Measurements from ENCODE around the gene SNX21.

SNX21 gene

DNA sequence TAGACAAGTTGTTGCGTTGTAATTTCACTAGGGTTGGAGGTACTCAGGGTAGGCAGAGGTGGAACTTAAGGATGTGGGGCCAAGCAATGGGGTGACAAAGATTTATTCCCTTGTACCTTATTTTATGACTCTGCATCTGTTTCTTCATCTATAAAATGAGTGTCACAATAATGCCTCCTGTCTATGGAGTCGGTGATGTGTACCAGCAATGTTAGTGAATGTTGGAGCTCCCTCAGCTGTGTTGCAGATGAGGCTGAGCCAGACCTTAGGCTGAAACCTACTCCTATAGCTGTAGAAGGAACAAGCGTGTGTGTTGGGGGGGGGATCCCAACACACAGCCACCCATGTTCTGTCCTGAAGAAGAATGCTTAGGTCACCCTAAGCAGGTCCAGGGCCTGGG, 16.6 kb upstream of the SNX21 start:
- no peaks in the 10 kb centered on the region for H3K9me2 ChIP-seq (ENCODE audit: low read depth, low read length)
- H3K9me3 ChIP-seq (ENCODE audit: low read length), result no peaks in the 10 kb centered on the region; the same call in 1 of the 2 replicates
- peaks cover 7% of the 10 kb centered on the region; the same call in 1 of the 2 replicates for H3F3A ChIP-seq (ENCODE audit: insufficient read depth, low read length)
- H3K27ac ChIP-seq (ENCODE audit: low read depth, low read length, poor library complexity, severe bottlenecking), result no peak overlapping the region
- no peak overlapping the region for H3K9ac ChIP-seq (ENCODE audit: low read length)
- no peaks in the 10 kb centered on the region for H4K20me1 ChIP-seq (ENCODE audit: insufficient read depth, low read length)
- H3K4me2 ChIP-seq (ENCODE audit: low read length), result no peak overlapping the region
- no peaks in the 10 kb centered on the region for H3K27me3 ChIP-seq (ENCODE audit: insufficient read depth, low read length)
- no peak overlapping the region for H2AFZ ChIP-seq (ENCODE audit: low read length)
- H3K36me3 ChIP-seq (ENCODE audit: insufficient read depth, low read length), result peaks cover 49% of the 10 kb centered on the region
- no peak overlapping the region for H3K4me3 ChIP-seq (ENCODE audit: low read depth, low read length, poor library complexity, severe bottlenecking)
- peaks cover 10% of the 10 kb centered on the region; the same call in 1 of the 2 replicates for H3K79me2 ChIP-seq (ENCODE audit: insufficient read depth, low read length)
- peaks cover 11% of the 10 kb centered on the region for H3K4me1 ChIP-seq (ENCODE audit: insufficient read depth, low read length, severe bottlenecking)
- TF ChIP-seq, protein P1, sequence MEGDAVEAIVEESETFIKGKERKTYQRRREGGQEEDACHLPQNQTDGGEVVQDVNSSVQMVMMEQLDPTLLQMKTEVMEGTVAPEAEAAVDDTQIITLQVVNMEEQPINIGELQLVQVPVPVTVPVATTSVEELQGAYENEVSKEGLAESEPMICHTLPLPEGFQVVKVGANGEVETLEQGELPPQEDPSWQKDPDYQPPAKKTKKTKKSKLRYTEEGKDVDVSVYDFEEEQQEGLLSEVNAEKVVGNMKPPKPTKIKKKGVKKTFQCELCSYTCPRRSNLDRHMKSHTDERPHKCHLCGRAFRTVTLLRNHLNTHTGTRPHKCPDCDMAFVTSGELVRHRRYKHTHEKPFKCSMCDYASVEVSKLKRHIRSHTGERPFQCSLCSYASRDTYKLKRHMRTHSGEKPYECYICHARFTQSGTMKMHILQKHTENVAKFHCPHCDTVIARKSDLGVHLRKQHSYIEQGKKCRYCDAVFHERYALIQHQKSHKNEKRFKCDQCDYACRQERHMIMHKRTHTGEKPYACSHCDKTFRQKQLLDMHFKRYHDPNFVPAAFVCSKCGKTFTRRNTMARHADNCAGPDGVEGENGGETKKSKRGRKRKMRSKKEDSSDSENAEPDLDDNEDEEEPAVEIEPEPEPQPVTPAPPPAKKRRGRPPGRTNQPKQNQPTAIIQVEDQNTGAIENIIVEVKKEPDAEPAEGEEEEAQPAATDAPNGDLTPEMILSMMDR (IDR thresholded peaks at IDR 0.05; ENCODE audit: low read length), result no peak
- TF ChIP-seq EZH2 (IDR thresholded peaks at IDR 0.05; ENCODE audit: borderline replicate concordance, low read length), result no peak

DNA sequence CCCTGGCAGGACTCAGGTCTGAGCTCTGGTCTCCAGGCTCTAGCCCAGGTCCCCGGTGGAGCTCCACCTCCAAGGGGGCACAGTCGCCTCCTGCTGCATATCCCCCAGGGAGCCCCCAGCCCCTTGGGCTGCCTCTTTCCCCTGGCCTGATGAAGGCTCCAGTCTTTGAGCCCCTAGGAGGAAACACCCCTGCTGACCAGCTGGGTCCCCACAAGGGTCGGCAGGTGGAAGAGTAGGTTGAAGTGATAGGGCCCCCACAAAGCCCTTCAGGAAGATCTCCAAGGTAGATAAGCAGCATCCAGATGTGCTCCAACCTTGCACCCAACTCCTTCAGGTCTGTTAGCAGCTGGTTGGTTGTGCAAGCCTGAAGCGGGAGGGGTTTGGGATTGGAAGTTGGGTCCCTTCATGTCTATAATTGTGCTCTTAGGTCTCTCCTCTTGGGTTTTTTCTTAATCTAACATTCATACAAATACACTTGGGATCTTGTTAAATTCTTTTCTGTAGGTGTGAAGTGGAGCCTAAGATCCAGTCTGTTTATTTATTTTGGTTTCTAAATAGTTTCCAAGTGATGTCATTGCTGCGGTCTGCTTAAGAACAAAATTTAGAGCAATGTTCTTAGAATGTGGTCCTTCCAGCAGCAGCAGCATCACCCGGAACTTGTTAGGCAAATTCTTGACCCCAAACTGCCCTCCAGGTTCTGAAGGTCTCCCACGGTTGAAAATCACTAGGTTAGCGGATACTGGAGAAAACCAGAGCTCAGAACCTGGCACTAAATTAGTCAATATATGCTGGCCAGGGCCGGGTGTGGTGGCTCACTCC, 16.0 kb upstream of the SNX21 start:
- Histone ChIP-seq H3K9ac (ENCODE audit: low read length) (no peak overlapping the region), H2AFZ (ENCODE audit: low read length) (no peak overlapping the region), H3K4me1 (ENCODE audit: insufficient read depth, low read length, severe bottlenecking) (peaks cover 11% of the 10 kb centered on the region), H3K79me2 (ENCODE audit: insufficient read depth, low read length) (peaks cover 10% of the 10 kb centered on the region; the same call in 1 of the 2 replicates), H4K20me1 (ENCODE audit: insufficient read depth, low read length) (no peaks in the 10 kb centered on the region), H3K9me3 (ENCODE audit: low read length) (no peaks in the 10 kb centered on the region), H3K4me3 (ENCODE audit: low read depth, low read length, poor library complexity, severe bottlenecking) (no peak overlapping the region), H3K4me2 (ENCODE audit: low read length) (no peak overlapping the region), H3K27me3 (ENCODE audit: insufficient read depth, low read length) (no peaks in the 10 kb centered on the region), H3F3A (ENCODE audit: insufficient read depth, low read length) (peaks cover 7% of the 10 kb centered on the region; the same call in 1 of the 2 replicates), H3K27ac (ENCODE audit: low read depth, low read length, poor library complexity, severe bottlenecking) (no peak overlapping the region), H3K9me2 (ENCODE audit: low read depth, low read length) (no peaks in the 10 kb centered on the region), H3K36me3 (ENCODE audit: insufficient read depth, low read length) (peaks cover 47% of the 10 kb centered on the region)
- TF ChIP-seq, protein P1 (IDR thresholded peaks at IDR 0.05; ENCODE audit: low read length), result no peak
- no peak for TF ChIP-seq EZH2 (IDR thresholded peaks at IDR 0.05; ENCODE audit: borderline replicate concordance, low read length)

DNA sequence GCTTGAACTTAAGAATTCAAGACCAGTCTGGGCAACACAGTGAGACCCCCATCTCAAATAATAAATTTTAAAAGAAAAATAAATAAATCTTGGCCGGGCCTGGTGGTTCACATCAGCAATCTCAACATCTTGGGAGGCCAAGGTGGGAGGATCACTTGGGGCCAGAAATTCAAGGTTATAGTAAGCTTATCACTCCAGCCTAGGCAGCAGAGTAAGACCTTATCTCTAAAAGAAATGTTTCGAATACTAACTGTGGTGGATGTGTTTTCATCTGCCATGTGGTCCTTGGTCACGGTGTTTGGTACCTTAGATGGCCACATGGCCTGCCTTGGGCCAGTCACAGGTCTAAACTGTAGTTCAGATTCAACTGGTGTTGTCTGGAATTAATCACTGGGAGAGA, 15.4 kb upstream of the SNX21 start:
- no peak overlapping the region for H3K4me3 ChIP-seq (ENCODE audit: low read depth, low read length, poor library complexity, severe bottlenecking)
- H3F3A ChIP-seq (ENCODE audit: insufficient read depth, low read length), result peaks cover 7% of the 10 kb centered on the region; the same call in 1 of the 2 replicates
- peaks cover 5% of the 10 kb centered on the region; the same call in 1 of the 2 replicates for H3K79me2 ChIP-seq (ENCODE audit: insufficient read depth, low read length)
- H3K27me3 ChIP-seq (ENCODE audit: insufficient read depth, low read length), result no peaks in the 10 kb centered on the region
- H3K27ac ChIP-seq (ENCODE audit: low read depth, low read length, poor library complexity, severe bottlenecking), result no peak overlapping the region
- no peak for TF ChIP-seq EZH2 (IDR thresholded peaks at IDR 0.05; ENCODE audit: borderline replicate concordance, low read length)
- TF ChIP-seq, protein P1 (IDR thresholded peaks at IDR 0.05; ENCODE audit: low read length), result no peak
- H4K20me1 ChIP-seq (ENCODE audit: insufficient read depth, low read length), result no peaks in the 10 kb centered on the region
- peaks cover 11% of the 10 kb centered on the region for H3K4me1 ChIP-seq (ENCODE audit: insufficient read depth, low read length, severe bottlenecking)
- peaks cover 43% of the 10 kb centered on the region for H3K36me3 ChIP-seq (ENCODE audit: insufficient read depth, low read length)
- no peaks in the 10 kb centered on the region for H3K9me3 ChIP-seq (ENCODE audit: low read length)
- no peak overlapping the region for H3K9ac ChIP-seq (ENCODE audit: low read length)
- H2AFZ ChIP-seq (ENCODE audit: low read length), result no peak overlapping the region
- no peak overlapping the region for H3K4me2 ChIP-seq (ENCODE audit: low read length)
- no peaks in the 10 kb centered on the region for H3K9me2 ChIP-seq (ENCODE audit: low read depth, low read length)
